ENCODE results near the gene AARS1. TPM values are rescaled to one million over a fixed set of nuclear protein-coding genes. Genes with fewer than 3 reads are reported as not detected.
A peak's percentile ranks its signal among the peaks of the same experiment; 100 is the strongest.

AARS1 gene
- polyA plus RNA-seq, 3 donors = 13.9 to 16.6 (median 16.3) TPM

GRCh38 chr16:70306880-70307279, 17.6 kb upstream of the AARS1 start:
- Mint-ChIP-seq H3K27ac (no peak overlapping the region), H3K4me1 (peaks cover 27% of the 10 kb centered on the region), H3K27me3 (ENCODE audit: low read depth in 3 of 3) (no peaks in the 10 kb centered on the region), H3K4me3 (no peak overlapping the region), H3K9me3 (no peaks in the 10 kb centered on the region), H3K36me3 (peaks cover 10 to 25% of the 10 kb centered on the region in 2 donors)
- Histone ChIP-seq H3K9ac (ENCODE audit: insufficient read depth, low read length, poor library complexity, severe bottlenecking) (no peak overlapping the region), H3K4me1 (ENCODE audit: control insufficient read depth in 1 of 2, insufficient read depth in 2 of 2, low read length in 2 of 2) (peaks cover 15 to 20% of the 10 kb centered on the region in 2 donors), H3K79me2 (ENCODE audit: insufficient read depth, low read length) (peaks cover 62% of the 10 kb centered on the region), H3K4me3 (replicated peaks in 1 of 3; ENCODE audit: low read depth in 2 of 3, low read length in 3 of 3) (no peak overlapping the region), H3K9me3 (replicated peaks in 1 of 2; ENCODE audit: control insufficient read depth in 1 of 2, insufficient read depth in 1 of 2, low read length in 2 of 2) (no peaks in the 10 kb centered on the region), H4K20me1 (ENCODE audit: insufficient read depth, low read length) (peaks cover 4% of the 10 kb centered on the region), H3K36me3 (replicated peaks in 1 of 2; ENCODE audit: control insufficient read depth in 1 of 2, insufficient read depth in 2 of 2, low read length in 2 of 2) (peaks cover 0 to 3% of the 10 kb centered on the region in 2 donors), H2AFZ (ENCODE audit: insufficient read depth, low read depth, low read length, poor library complexity, severe bottlenecking) (no peak overlapping the region), H3K27ac (ENCODE audit: low read depth in 1 of 2, low read length in 2 of 2) (no peak overlapping the region), H3K27me3 (ENCODE audit: control insufficient read depth in 2 of 2, insufficient read depth in 2 of 2, low read length in 2 of 2) (no peaks in the 10 kb centered on the region), H3K4me2 (replicated peaks; ENCODE audit: extremely low read depth, low read length, poor library complexity, severe bottlenecking) (no peak overlapping the region)
- TF ChIP-seq CTCF (IDR thresholded peaks at IDR 0.05) = no peak
- intact Hi-C loops (cut with micrococcal nuclease) = no loop called here
- no CpG with 5 or more reads among the region's 2 CpGs for whole genome bisulfite sequencing (ENCODE audit: insufficient coverage)
- no peak for DNase-seq

DNA sequence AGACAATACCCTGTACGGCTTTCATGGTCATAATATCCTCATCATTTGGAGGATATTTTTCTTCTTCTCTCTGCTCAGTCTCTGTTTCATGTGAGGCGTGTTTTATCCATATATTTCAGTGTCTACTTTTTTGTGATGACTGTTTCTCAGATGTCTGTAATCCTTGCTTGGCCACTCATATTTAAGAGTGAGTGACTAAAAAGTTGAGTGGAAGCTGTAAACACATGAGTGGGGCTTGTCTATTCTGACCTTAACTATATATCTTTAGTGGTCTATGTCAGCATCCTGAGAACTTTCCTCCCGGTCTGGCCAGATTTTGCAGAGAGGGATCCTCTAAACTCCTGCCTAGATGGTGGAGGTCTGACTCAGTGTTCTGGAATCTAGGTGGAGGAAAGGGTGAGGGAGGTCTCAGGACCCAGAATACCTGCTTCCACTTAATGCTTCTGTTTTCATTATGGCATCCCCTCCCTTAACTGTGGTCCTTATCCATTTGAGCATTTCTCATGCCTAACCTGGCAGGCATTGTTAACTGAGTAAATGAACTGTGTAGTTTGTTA, 15.7 kb upstream of the AARS1 start:
- H3K9me3 ChIP-seq (replicated peaks in 1 of 2; ENCODE audit: control insufficient read depth in 1 of 2, insufficient read depth in 1 of 2, low read length in 2 of 2) = no peaks in the 10 kb centered on the region
- H2AFZ ChIP-seq (ENCODE audit: insufficient read depth, low read depth, low read length, poor library complexity, severe bottlenecking) = no peak overlapping the region
- peak overlapping the region; percentile 31 for H3K4me2 ChIP-seq (replicated peaks; ENCODE audit: extremely low read depth, low read length, poor library complexity, severe bottlenecking)
- peaks cover 33% of the 10 kb centered on the region for H3K4me1 Mint-ChIP-seq
- intact Hi-C loops (cut with micrococcal nuclease) = no loop called here
- no peak for DNase-seq
- peaks cover 0 to 3% of the 10 kb centered on the region in 2 donors for H3K36me3 ChIP-seq (replicated peaks in 1 of 2; ENCODE audit: control insufficient read depth in 1 of 2, insufficient read depth in 2 of 2, low read length in 2 of 2)
- no peak overlapping the region for H3K9ac ChIP-seq (ENCODE audit: insufficient read depth, low read length, poor library complexity, severe bottlenecking)
- no peaks in the 10 kb centered on the region for H3K27me3 ChIP-seq (ENCODE audit: control insufficient read depth in 2 of 2, insufficient read depth in 2 of 2, low read length in 2 of 2)
- WGBS (ENCODE audit: insufficient coverage) = no CpG with 5 or more reads among the region's 3 CpGs
- peaks cover 4% of the 10 kb centered on the region for H4K20me1 ChIP-seq (ENCODE audit: insufficient read depth, low read length)
- H3K4me3 ChIP-seq (replicated peaks in 1 of 3; ENCODE audit: low read depth in 2 of 3, low read length in 3 of 3) = peak overlapping the region in 1 of 3 experiments; percentile 8
- TF ChIP-seq CTCF (IDR thresholded peaks at IDR 0.05) = no peak
- peak overlapping the region; percentile 81 to 94 (median 88) for H3K27ac Mint-ChIP-seq
- H3K4me1 ChIP-seq (ENCODE audit: control insufficient read depth in 1 of 2, insufficient read depth in 2 of 2, low read length in 2 of 2) = peaks cover 19 to 23% of the 10 kb centered on the region in 2 donors
- peak overlapping the region; percentile 58 to 73 for H3K4me3 Mint-ChIP-seq
- peak overlapping the region in 1 of 2 donors; percentile 80 for H3K27ac ChIP-seq (ENCODE audit: low read depth in 1 of 2, low read length in 2 of 2)
- peaks cover 18 to 39% of the 10 kb centered on the region in 2 donors for H3K36me3 Mint-ChIP-seq
- peaks cover 4 to 10% (median 7%) of the 10 kb centered on the region in 7 donors for H3K9me3 Mint-ChIP-seq
- peaks cover 76% of the 10 kb centered on the region for H3K79me2 ChIP-seq (ENCODE audit: insufficient read depth, low read length)
- no peaks in the 10 kb centered on the region for H3K27me3 Mint-ChIP-seq (ENCODE audit: low read depth in 3 of 3)

Measured in CD14-positive monocyte (primary cell).